GM19438 (cell line): ENCODE results near the gene CHN1.

Experiments used
- ATAC-seq: cut with Tn5 transposase; IDR thresholded peaks from one replicate; pipeline ENCODE4 v1.9.1; 2021; ENCODE audit warnings: low read depth; ENCODE audit not compliant: unreplicated experiment

The CHN1 gene

GRCh38 chr2:174792309-174793025, 212.7 kb downstream of the CHN1 start:
- ATAC-seq: no peak

GRCh38 chr2:174791746-174792280, 213.4 kb downstream of the CHN1 start:
- no peak for ATAC-seq

- ATAC-seq: no peak
These were observed 214.2 kb downstream of the CHN1 start for GRCh38 chr2:174791020-174791419.

- no peak for ATAC-seq
These were observed 216.2 kb downstream of the CHN1 start for GRCh38 chr2:174789001-174789400.

GRCh38 chr2:174788291-174788929, 216.8 kb downstream of the CHN1 start:
- ATAC-seq: no peak

GRCh38 chr2:174787487-174788205, 217.5 kb downstream of the CHN1 start:
- ATAC-seq: no peak

GRCh38 chr2:174786066-174786725, 219.0 kb downstream of the CHN1 start:
- no peak for ATAC-seq

- ATAC-seq: no peak
These were observed 219.7 kb downstream of the CHN1 start for GRCh38 chr2:174785481-174785880.

- ATAC-seq: no peak
These were observed 220.3 kb downstream of the CHN1 start for GRCh38 chr2:174784909-174785308.

GRCh38 chr2:174784316-174784715, 220.9 kb downstream of the CHN1 start:
- ATAC-seq: no peak

- ATAC-seq: no peak
These were observed 223.2 kb downstream of the CHN1 start for GRCh38 chr2:174781996-174782395.

GRCh38 chr2:174781298-174781697, 223.9 kb downstream of the CHN1 start:
- ATAC-seq: no peak

GRCh38 chr2:174780856-174781255, 224.3 kb downstream of the CHN1 start:
- ATAC-seq: no peak

GRCh38 chr2:174780191-174780840, 224.9 kb downstream of the CHN1 start:
- ATAC-seq: no peak

GRCh38 chr2:174779361-174779928, 225.7 kb downstream of the CHN1 start:
- ATAC-seq: no peak

GRCh38 chr2:174778085-174778981, 226.8 kb downstream of the CHN1 start:
- no peak for ATAC-seq

- no peak for ATAC-seq
These were observed 227.7 kb downstream of the CHN1 start for GRCh38 chr2:174777347-174778084.

- ATAC-seq: no peak
These were observed 228.5 kb downstream of the CHN1 start for GRCh38 chr2:174776675-174777074.
